Body of pancreas (tissue), 4 donors: ENCODE data around the gene LIPJ. TPM values are rescaled to one million over a fixed set of nuclear protein-coding genes. Genes with fewer than 3 reads are reported as not detected.

Experiments
- ATAC-seq: fragments of 150-250 bp; one replicate; pipeline ENCODE4 v1.9.1; 2016
- DNase-seq, 4 donors: peaks; one replicate each; pipeline ENCODE4 v3.0.0-alpha.2; 2019
- H3K27ac ChIP-seq, 4 donors: fragments of 200-600 bp; sonication (generic); 1 replicate in 3 of 4; 2 replicates in 1 of 4; pipeline versions ENCODE4 v1.5.1 to v1.6.1; 2016 to 2019; ENCODE audit warnings: mild to moderate bottlenecking in 1 of 4, mixed read lengths in 1 of 4, moderate library complexity in 1 of 4
- H3K27me3 ChIP-seq, 2 donors: fragments of 200-600 bp; sonication (generic); one replicate each; pipeline ENCODE4 v1.6.0; 2016; ENCODE audit warnings: mild to moderate bottlenecking in 1 of 2
- H3K36me3 ChIP-seq, 2 donors: fragments of 200-600 bp; sonication (generic); replicated peaks in 1 of 2; 2 replicates each; pipeline ENCODE4 v1.5.1; 2016; ENCODE audit warnings: low read depth in 2 of 2; ENCODE audit not compliant: insufficient read depth in 1 of 2
- H3K4me1 ChIP-seq: fragments of 200-600 bp; sonication (generic); one replicate; pipeline ENCODE4 v1.6.0; 2016
- H3K4me3 ChIP-seq, 2 donors: fragments of 200-600 bp; sonication (generic); 1 replicate in 1 of 2; 2 replicates in 1 of 2; pipeline ENCODE4 v1.5.1; 2016 to 2019
- H3K9me3 ChIP-seq, 3 donors: fragments of 200-600 bp; sonication (generic); 1 replicate in 2 of 3; 2 replicates in 1 of 3; pipeline ENCODE4 v1.5.1; 2016
- POLR2A ChIP-seq, 3 donors: fragments of 450-650 bp; IDR thresholded peaks; one replicate each; pipeline ENCODE4 v1.6.1; 2016; ENCODE audit warnings: antibody characterized with exemption in 3 of 3, mild to moderate bottlenecking in 2 of 3
- WGBS, 2 donors: methylation state at CpG; one replicate each; pipeline ENCODE4 v1.1.5; 2017; 5-methylcytosine and 5-hydroxymethylcytosine counted together
- intact Hi-C: fragments of 100-400 bp; cut with DNase I; formaldehyde crosslinking; loops from one replicate; pipeline ENCODE4 v1.15.1; 2023
- total RNA-seq, 2 donors: library from RNA; depleted of rRNA; stranded (reverse); fragments of >200 nt; gene quantifications; one replicate each; pipeline ENCODE4 v1.1.0, GENCODE V29; 2016
- TF ChIP-seq, protein P1 (sequence below), 7 experiments: fragments of 450-650 bp in 4 of 7; fragments of 200-600 bp in 3 of 7; sonication (generic) in 3 of 7; IDR thresholded peaks; one replicate each; pipeline ENCODE4 v1.5.1; 2016 to 2019; ENCODE audit warnings: antibody characterized with exemption in 7 of 7

Gene LIPJ
- total RNA-seq, 2 donors from 2014 or later: 0.99 TPM; not detected in 1

DNA sequence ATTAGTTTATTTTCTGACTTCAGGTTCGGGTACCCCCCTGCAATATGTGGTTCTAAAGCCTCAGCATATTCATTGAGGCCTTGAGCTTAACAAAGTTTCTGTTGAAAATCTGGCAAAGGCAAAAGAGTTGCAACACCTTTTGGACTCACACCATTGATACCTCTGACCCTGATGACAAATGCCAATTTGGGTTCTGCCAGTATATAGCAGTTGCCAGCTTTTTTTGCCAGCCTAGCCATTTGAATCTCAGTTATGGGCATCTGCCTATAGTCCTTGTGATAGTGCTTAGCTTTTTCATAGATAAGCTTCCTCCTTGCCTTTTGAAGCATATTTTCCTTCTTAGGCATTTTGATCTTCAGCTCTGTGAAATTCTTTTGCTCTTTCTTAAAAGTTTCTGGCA, 31.9 kb downstream of the LIPJ start:
- H3K27ac ChIP-seq: no peak overlapping the region
- no peaks in the 10 kb centered on the region for H3K4me1 ChIP-seq
- TF ChIP-seq, protein P1, sequence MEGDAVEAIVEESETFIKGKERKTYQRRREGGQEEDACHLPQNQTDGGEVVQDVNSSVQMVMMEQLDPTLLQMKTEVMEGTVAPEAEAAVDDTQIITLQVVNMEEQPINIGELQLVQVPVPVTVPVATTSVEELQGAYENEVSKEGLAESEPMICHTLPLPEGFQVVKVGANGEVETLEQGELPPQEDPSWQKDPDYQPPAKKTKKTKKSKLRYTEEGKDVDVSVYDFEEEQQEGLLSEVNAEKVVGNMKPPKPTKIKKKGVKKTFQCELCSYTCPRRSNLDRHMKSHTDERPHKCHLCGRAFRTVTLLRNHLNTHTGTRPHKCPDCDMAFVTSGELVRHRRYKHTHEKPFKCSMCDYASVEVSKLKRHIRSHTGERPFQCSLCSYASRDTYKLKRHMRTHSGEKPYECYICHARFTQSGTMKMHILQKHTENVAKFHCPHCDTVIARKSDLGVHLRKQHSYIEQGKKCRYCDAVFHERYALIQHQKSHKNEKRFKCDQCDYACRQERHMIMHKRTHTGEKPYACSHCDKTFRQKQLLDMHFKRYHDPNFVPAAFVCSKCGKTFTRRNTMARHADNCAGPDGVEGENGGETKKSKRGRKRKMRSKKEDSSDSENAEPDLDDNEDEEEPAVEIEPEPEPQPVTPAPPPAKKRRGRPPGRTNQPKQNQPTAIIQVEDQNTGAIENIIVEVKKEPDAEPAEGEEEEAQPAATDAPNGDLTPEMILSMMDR (IDR thresholded peaks at IDR 0.05): no peak
- TF ChIP-seq POLR2A (IDR thresholded peaks at IDR 0.05): no peak
- no peaks in the 10 kb centered on the region for H3K9me3 ChIP-seq
- H3K27me3 ChIP-seq: no peaks in the 10 kb centered on the region
- ATAC-seq (no peak), DNase-seq (no peak)
- intact Hi-C loops: no loop called here
- no peak overlapping the region for H3K4me3 ChIP-seq
- no peaks in the 10 kb centered on the region for H3K36me3 ChIP-seq
- WGBS, 2 donors: 44 to 67% methylated on average over 1 of the region's 1 CpG

DNA sequence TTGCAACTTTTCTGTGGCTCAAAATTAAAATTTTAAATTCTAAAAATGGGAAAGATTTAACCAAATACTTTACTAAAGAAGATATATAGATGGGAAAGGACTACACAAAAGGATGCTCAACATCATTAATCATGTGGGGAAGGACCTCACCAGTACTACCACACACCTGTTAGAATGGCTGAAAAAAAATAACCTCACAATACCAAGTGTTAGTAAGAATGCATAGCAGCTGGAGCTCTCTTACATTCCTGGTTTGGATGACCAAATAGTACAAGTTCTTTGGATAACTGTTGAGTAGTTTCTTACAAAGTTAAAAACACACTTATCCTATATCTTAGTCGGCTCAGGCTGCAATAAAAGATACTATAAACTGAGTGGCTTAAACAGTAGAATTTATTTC, 33.9 kb downstream of the LIPJ start:
- H3K9me3 ChIP-seq: no peaks in the 10 kb centered on the region
- intact Hi-C loops: no loop called here
- DNase-seq (no peak), ATAC-seq (no peak)
- H3K27ac ChIP-seq: no peak overlapping the region
- no peaks in the 10 kb centered on the region for H3K36me3 ChIP-seq
- no peaks in the 10 kb centered on the region for H3K4me1 ChIP-seq
- WGBS, 2 donors: 65 to 73% methylated on average over 1 of the region's 1 CpG
- no peak for TF ChIP-seq POLR2A (IDR thresholded peaks at IDR 0.05)
- TF ChIP-seq, protein P1 (IDR thresholded peaks at IDR 0.05): no peak
- H3K27me3 ChIP-seq: no peaks in the 10 kb centered on the region
- no peak overlapping the region for H3K4me3 ChIP-seq

DNA sequence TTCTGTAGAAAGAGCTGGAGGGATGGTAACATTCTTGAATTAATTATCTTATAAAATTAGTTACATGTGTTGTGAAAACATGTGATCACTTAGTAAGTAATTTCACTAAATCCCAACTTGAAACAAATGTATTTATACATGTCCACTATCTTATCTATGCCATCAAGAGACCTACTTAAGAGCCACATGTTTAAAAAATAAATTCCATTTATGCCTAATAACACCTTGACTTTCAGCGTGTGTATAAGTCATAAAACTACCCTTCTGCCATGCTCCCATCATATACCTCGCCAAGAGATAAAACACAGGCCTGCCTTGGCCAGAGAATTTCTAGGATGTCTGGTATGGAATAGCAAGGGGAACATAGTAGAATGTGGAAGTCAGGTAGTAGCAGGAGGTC, 37.3 kb downstream of the LIPJ start:
- H3K27ac ChIP-seq: no peak overlapping the region
- H3K9me3 ChIP-seq: no peaks in the 10 kb centered on the region
- H3K36me3 ChIP-seq: no peaks in the 10 kb centered on the region
- no peaks in the 10 kb centered on the region for H3K4me1 ChIP-seq
- no peak for TF ChIP-seq POLR2A (IDR thresholded peaks at IDR 0.05)
- TF ChIP-seq, protein P1 (IDR thresholded peaks at IDR 0.05): no peak
- no peak overlapping the region for H3K4me3 ChIP-seq
- intact Hi-C loops: no loop called here
- no peak for DNase-seq
- H3K27me3 ChIP-seq: no peaks in the 10 kb centered on the region
- WGBS, 2 donors: 75 to 77% methylated on average over 2 of the region's 2 CpGs
- no peak for ATAC-seq

DNA sequence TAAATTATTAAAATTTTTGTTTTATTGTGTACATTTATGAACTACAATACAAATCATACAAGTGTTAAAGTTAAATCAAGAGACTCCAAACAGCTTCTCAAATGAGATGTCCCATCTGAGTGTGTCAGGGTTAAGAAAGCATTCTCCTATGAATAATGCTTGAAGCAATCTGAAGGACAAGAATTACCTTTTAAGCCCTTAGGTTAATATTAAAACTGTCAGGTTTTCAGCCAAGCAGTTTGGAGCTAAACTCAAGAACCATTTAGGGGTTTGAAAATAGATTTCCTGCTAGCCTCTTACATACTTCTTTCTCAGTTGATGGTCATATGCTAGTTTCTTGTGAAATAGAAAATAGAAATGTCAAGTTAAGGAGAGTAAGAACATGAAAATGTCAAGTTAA, 38.3 kb downstream of the LIPJ start:
- H3K4me1 ChIP-seq: no peaks in the 10 kb centered on the region
- H3K27ac ChIP-seq: no peak overlapping the region
- no peaks in the 10 kb centered on the region for H3K27me3 ChIP-seq
- ATAC-seq (no peak), DNase-seq (no peak)
- intact Hi-C loops: no loop called here
- no peak overlapping the region for H3K4me3 ChIP-seq
- H3K36me3 ChIP-seq: no peaks in the 10 kb centered on the region
- no peaks in the 10 kb centered on the region for H3K9me3 ChIP-seq
- TF ChIP-seq, protein P1 (IDR thresholded peaks at IDR 0.05): no peak
- TF ChIP-seq POLR2A (IDR thresholded peaks at IDR 0.05): no peak

DNA sequence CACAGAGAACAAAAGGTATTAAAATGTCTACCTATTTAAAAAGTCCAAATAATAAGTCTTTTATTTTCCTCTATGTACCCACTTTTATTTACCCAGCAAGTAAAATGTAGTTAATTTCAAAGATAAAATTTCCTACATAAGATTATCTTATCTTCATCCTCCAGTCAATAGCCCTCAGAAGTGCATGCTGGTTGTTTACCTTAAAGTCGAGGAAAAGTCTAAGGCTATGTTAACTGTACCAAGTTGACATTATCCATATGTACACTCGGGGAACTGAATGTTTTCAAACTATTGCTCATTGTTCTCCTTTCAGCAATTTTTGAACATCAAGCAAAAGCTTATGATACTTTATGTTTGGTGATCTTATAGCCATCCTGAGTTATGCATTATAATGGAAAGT, 53.6 kb downstream of the LIPJ start:
- intact Hi-C loops: no loop called here
- no peaks in the 10 kb centered on the region for H3K27me3 ChIP-seq
- DNase-seq (no peak), ATAC-seq (no peak)
- no peaks in the 10 kb centered on the region for H3K4me1 ChIP-seq
- peaks cover 0 to 4% (median 0%) of the 10 kb centered on the region in 3 donors for H3K9me3 ChIP-seq
- TF ChIP-seq, protein P1 (IDR thresholded peaks at IDR 0.05): no peak
- TF ChIP-seq POLR2A (IDR thresholded peaks at IDR 0.05): no peak
- H3K4me3 ChIP-seq: no peak overlapping the region
- WGBS, 2 donors: 9 to 27% methylated on average over 2 of the region's 2 CpGs
- no peaks in the 10 kb centered on the region for H3K36me3 ChIP-seq
- no peak overlapping the region for H3K27ac ChIP-seq
